K562 (cell line): ENCODE data around the gene RECQL5. TPM values are rescaled to one million over a fixed set of nuclear protein-coding genes. Genes with fewer than 3 reads are reported as not detected.
A peak's percentile ranks its signal among the peaks of the same experiment; 100 is the strongest.

ENCODE experiments used
- CHD4 ChIP-seq: fragments of 200-600 bp; sonication (generic); IDR thresholded peaks from 3 replicates; pipeline ENCODE4 v1.6.1; 2012; ENCODE audit warnings: low read depth, mild to moderate bottlenecking, mixed read lengths, low read length, inconsistent platforms; ENCODE audit not compliant: insufficient read depth, insufficient replicate concordance, poor library complexity, severe bottlenecking
- DPF2 ChIP-seq: fragments of 450-650 bp; IDR thresholded peaks from 2 replicates; pipeline ENCODE4 v1.6.1; 2016
- ETV1 ChIP-seq: fragments of 450-650 bp; conservative IDR thresholded peaks from 2 replicates; pipeline ENCODE4 v1.6.1; 2016; ENCODE audit warnings: missing genetic modification characterization, control low read depth, low read depth, missing compliant biosample characterization
- GABPB1 ChIP-seq: sonication (generic); formaldehyde crosslinking; IDR thresholded peaks from 2 replicates; pipeline ENCODE4 v1.8.0; 2022; ENCODE audit warnings: mild to moderate bottlenecking, missing genetic modification reagents
- HDAC2 ChIP-seq: fragments of 450-650 bp; IDR thresholded peaks from 2 replicates; pipeline ENCODE4 v1.6.1; 2016; ENCODE audit warnings: mild to moderate bottlenecking
- HDGF ChIP-seq: fragments of 450-650 bp; IDR thresholded peaks from 2 replicates; pipeline ENCODE4 v1.6.1; 2016
- MXI1 ChIP-seq: IDR thresholded peaks from 2 replicates; pipeline ENCODE4 v1.6.1; 2011; ENCODE audit warnings: low read depth, mild to moderate bottlenecking, improper control_type of control experiment, low read length
- MYC ChIP-seq, 2 experiments: fragments of 250-450 bp in 1 of 2; sonication (Bioruptor Pico) in 1 of 2; IDR thresholded peaks; 2 replicates each; pipeline versions ENCODE4 v1.5.1 to v1.6.1; 2012 to 2021; ENCODE audit warnings: low read depth in 2 of 2, borderline replicate concordance in 1 of 2, improper control_type of control experiment in 1 of 2, low read length in 1 of 2, mild to moderate bottlenecking in 1 of 2, moderate library complexity in 1 of 2
- NR2C2 ChIP-seq, 2 experiments: fragments of 200-800 bp in 1 of 2; sonication (Bioruptor generic) in 1 of 2; sonication (generic) in 1 of 2; formaldehyde crosslinking in 1 of 2; IDR thresholded peaks; 2 replicates each; pipeline versions ENCODE4 v1.6.1 to v1.8.0; 2016 to 2022; ENCODE audit warnings: mild to moderate bottlenecking in 1 of 2, missing compliant biosample characterization in 1 of 2, missing genetic modification characterization in 1 of 2, missing genetic modification reagents in 1 of 2
- NR4A1 ChIP-seq, 2 experiments: fragments of 250-450 bp in 1 of 2; fragments of 450-650 bp in 1 of 2; sonication (Bioruptor Pico) in 1 of 2; IDR thresholded peaks; 2 replicates each; pipeline versions ENCODE4 v1.4.0 to v1.6.1; 2016 to 2020; ENCODE audit warnings: mild to moderate bottlenecking in 2 of 2, missing compliant biosample characterization in 1 of 2, missing genetic modification characterization in 1 of 2, moderate library complexity in 1 of 2
- POLR2A ChIP-seq: fragments of 450-650 bp; conservative IDR thresholded peaks from 2 replicates; pipeline ENCODE4 v1.6.1; 2016
- SMARCA4 ChIP-seq: fragments of 450-650 bp; IDR thresholded peaks from 2 replicates; pipeline ENCODE4 v1.6.1; 2016
- TCF3 ChIP-seq: sonication (generic); formaldehyde crosslinking; IDR thresholded peaks from 2 replicates; pipeline ENCODE4 v1.4.0; 2020; ENCODE audit warnings: mild to moderate bottlenecking, missing genetic modification reagents
- TRIM28 ChIP-seq: fragments of 450-650 bp; IDR thresholded peaks from 2 replicates; pipeline ENCODE4 v1.6.1; 2017
- ZBTB7A ChIP-seq: IDR thresholded peaks from 2 replicates; pipeline ENCODE4 v1.6.1; 2011; ENCODE audit warnings: low read depth, mild to moderate bottlenecking, low read length, moderate library complexity, borderline replicate concordance; ENCODE audit not compliant: control insufficient read depth
- ZFP1 ChIP-seq: fragments of 450-650 bp; formaldehyde crosslinking; IDR thresholded peaks from 2 replicates; pipeline ENCODE4 v1.4.0; 2020; ENCODE audit warnings: mild to moderate bottlenecking, mixed read lengths
- polyA plus RNA-seq, 8 experiments: library from polyadenylated mRNA; depleted of rRNA in 4 of 8; stranded (reverse) in 5 of 8; unstranded in 3 of 8; fragments of >200 nt; fragmentation: Nextera tagmentation in 2 of 8; fragmentation: Illumina TruSeq in 1 of 8; extraction: Ambion mirVana in 2 of 8; extraction: Trizol in 1 of 8; gene quantifications; 2 replicates each; pipeline versions ENCODE4 v1.2.1 to v1.2.3, GENCODE V29; 2011 to 2014; ENCODE audit warnings: inconsistent platforms in 1 of 8, missing spikeins in 1 of 8
- total RNA-seq, 7 experiments: library from RNA; depleted of rRNA in 6 of 7; stranded (reverse); fragments of >200 nt in 6 of 7; fragmentation: Illumina TruSeq in 2 of 7; extraction: Trizol in 2 of 7; gene quantifications; 2 replicates each; pipeline versions ENCODE4 v1.2.1 to v1.2.3, GENCODE V29; 2011 to 2021; ENCODE audit warnings: low replicate concordance in 1 of 7
- TF ChIP-seq, protein P1 (sequence below): fragments of 250-450 bp; sonication (Bioruptor Pico); IDR thresholded peaks from 2 replicates; pipeline ENCODE4 v1.4.0; 2020
- TF ChIP-seq, protein P2 (sequence below): fragments of 250-450 bp; sonication (Bioruptor Pico); IDR thresholded peaks from 2 replicates; pipeline ENCODE4 v1.8.0; 2021; ENCODE audit warnings: borderline replicate concordance, mild to moderate bottlenecking, moderate library complexity; ENCODE audit not compliant: poor library complexity, severe bottlenecking
- TF ChIP-seq, protein P3 (sequence below): fragments of 450-650 bp; IDR thresholded peaks from 2 replicates; pipeline ENCODE4 v1.6.1; 2017; ENCODE audit warnings: antibody characterized with exemption

RECQL5 gene
- total and polyA plus RNA-seq, 9 of the 15 experiments (the other 6 are each of a cell fraction or from before 2014, with no cell fraction given), result 4.1 to 34.8 (median 16.4) TPM

DNA sequence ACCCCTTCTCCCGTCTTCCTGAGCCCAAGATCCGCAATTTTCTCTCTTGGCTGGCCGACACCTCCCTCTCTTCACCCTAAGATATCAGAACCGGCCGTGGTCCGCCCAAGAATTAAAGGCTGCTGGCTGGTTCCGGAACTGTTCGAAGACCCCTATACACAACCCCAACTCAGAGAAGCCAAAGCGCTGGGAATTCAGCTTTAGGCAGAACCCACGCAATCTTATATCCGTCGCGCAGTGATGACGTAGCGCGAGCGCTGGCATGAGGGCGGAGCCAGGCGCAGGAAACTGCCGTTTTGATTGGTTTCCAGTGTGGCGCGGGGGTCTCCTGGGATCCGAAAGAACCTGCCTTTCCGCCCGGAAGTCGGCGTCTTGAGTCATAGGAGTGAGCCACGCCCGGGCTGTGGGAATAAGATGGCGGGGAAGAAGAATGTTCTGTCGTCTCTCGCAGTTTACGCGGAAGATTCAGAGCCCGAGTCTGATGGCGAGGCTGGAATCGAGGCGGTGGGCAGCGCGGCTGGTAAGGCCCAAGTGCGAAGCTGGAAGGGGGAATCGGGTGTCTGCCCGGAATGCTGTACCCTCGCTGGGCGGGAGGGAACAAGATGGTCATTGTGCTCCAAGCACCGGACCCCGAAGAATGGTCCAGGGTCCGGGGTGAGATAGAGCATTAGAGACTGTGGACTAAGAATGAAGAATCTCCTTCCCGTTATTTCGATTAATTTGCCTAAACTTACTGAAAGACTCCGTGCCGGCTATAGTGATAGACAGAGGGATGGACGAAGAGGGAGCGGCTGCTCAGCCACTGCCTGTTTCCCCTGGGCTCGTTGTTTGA is at the start of gene RECQL5, which contains the start of gene SAP30BP (continued):
- TF ChIP-seq ZBTB7A (peak; percentile 65), TCF3 (CRISPR knock-in tag) (no peak), GABPB1 (CRISPR knock-in tag) (peak; percentile 89), ETV1 (tag) (peak; percentile 58), SMARCA4 (no peak), HDAC2 (peak; percentile 83; the same call in 1 of the 2 replicates), ZFP1 (no peak), MXI1 (0 out of 2 replicates have a peak, but pooled peaks have one; percentile 25), POLR2A (peak; percentile 91), MYC (IDR thresholded peaks at IDR 0.05; ENCODE audit: low read depth, low read length) (peak; percentile 75), MYC (CRISPR knock-in tag; IDR thresholded peaks at IDR 0.05; ENCODE audit: borderline replicate concordance, low read depth) (no peak), NR2C2 (CRISPR knock-in tag; IDR thresholded peaks at IDR 0.05) (no peak; the same call in none of the 2 replicates), NR2C2 (tag; IDR thresholded peaks at IDR 0.05) (peak; percentile 86), NR4A1 (CRISPR knock-in tag; IDR thresholded peaks at IDR 0.05) (no peak), NR4A1 (tag; IDR thresholded peaks at IDR 0.05) (no peak), TRIM28 (no peak), HDGF (no peak), CHD4 (no peak), DPF2 (0 out of 2 replicates have a peak, but pooled peaks have one; percentile 30)
- TF ChIP-seq, protein P1, sequence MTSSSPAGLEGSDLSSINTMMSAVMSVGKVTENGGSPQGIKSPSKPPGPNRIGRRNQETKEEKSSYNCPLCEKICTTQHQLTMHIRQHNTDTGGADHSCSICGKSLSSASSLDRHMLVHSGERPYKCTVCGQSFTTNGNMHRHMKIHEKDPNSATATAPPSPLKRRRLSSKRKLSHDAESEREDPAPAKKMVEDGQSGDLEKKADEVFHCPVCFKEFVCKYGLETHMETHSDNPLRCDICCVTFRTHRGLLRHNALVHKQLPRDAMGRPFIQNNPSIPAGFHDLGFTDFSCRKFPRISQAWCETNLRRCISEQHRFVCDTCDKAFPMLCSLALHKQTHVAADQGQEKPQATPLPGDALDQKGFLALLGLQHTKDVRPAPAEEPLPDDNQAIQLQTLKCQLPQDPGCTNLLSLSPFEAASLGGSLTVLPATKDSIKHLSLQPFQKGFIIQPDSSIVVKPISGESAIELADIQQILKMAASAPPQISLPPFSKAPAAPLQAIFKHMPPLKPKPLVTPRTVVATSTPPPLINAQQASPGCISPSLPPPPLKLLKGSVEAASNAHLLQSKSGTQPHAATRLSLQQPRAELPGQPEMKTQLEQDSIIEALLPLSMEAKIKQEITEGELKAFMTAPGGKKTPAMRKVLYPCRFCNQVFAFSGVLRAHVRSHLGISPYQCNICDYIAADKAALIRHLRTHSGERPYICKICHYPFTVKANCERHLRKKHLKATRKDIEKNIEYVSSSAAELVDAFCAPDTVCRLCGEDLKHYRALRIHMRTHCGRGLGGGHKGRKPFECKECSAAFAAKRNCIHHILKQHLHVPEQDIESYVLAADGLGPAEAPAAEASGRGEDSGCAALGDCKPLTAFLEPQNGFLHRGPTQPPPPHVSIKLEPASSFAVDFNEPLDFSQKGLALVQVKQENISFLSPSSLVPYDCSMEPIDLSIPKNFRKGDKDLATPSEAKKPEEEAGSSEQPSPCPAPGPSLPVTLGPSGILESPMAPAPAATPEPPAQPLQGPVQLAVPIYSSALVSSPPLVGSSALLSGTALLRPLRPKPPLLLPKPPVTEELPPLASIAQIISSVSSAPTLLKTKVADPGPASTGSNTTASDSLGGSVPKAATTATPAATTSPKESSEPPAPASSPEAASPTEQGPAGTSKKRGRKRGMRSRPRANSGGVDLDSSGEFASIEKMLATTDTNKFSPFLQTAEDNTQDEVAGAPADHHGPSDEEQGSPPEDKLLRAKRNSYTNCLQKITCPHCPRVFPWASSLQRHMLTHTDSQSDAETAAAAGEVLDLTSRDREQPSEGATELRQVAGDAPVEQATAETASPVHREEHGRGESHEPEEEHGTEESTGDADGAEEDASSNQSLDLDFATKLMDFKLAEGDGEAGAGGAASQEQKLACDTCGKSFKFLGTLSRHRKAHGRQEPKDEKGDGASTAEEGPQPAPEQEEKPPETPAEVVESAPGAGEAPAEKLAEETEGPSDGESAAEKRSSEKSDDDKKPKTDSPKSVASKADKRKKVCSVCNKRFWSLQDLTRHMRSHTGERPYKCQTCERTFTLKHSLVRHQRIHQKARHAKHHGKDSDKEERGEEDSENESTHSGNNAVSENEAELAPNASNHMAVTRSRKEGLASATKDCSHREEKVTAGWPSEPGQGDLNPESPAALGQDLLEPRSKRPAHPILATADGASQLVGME (CRISPR knock-in tag), result no peak
- TF ChIP-seq, protein P2, sequence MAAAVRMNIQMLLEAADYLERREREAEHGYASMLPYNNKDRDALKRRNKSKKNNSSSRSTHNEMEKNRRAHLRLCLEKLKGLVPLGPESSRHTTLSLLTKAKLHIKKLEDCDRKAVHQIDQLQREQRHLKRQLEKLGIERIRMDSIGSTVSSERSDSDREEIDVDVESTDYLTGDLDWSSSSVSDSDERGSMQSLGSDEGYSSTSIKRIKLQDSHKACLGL (CRISPR knock-in tag), result no peak
- TF ChIP-seq, protein P3, sequence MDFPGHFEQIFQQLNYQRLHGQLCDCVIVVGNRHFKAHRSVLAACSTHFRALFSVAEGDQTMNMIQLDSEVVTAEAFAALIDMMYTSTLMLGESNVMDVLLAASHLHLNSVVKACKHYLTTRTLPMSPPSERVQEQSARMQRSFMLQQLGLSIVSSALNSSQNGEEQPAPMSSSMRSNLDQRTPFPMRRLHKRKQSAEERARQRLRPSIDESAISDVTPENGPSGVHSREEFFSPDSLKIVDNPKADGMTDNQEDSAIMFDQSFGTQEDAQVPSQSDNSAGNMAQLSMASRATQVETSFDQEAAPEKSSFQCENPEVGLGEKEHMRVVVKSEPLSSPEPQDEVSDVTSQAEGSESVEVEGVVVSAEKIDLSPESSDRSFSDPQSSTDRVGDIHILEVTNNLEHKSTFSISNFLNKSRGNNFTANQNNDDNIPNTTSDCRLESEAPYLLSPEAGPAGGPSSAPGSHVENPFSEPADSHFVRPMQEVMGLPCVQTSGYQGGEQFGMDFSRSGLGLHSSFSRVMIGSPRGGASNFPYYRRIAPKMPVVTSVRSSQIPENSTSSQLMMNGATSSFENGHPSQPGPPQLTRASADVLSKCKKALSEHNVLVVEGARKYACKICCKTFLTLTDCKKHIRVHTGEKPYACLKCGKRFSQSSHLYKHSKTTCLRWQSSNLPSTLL, result no peak
